Measurements from ENCODE around the gene SIPA1L2.

The SIPA1L2 gene

GRCh38 chr1:232643251-232643650 lies 13.3 kb upstream of the SIPA1L2 start:
- Histone ChIP-seq H3K9me3 (ENCODE audit: low read length) (no peaks in the 10 kb centered on the region), H3K27ac (ENCODE audit: low read depth, low read length) (no peak overlapping the region), H3K27me3 (ENCODE audit: control insufficient read depth in 1 of 2, insufficient read depth in 2 of 2, low read length in 2 of 2) (no peaks in the 10 kb centered on the region), H3K4me1 (ENCODE audit: insufficient read depth, low read length) (no peaks in the 10 kb centered on the region), H3K4me3 (ENCODE audit: low read depth in 1 of 2, low read length in 2 of 2) (no peak overlapping the region), H3K36me3 (ENCODE audit: insufficient read depth, low read length) (no peaks in the 10 kb centered on the region), H3K9ac (ENCODE audit: low read length) (no peak overlapping the region)

- no peak overlapping the region for H3K9ac ChIP-seq (ENCODE audit: low read length)
- H3K4me1 ChIP-seq (ENCODE audit: insufficient read depth, low read length) = no peaks in the 10 kb centered on the region
- H3K36me3 ChIP-seq (ENCODE audit: insufficient read depth, low read length) = no peaks in the 10 kb centered on the region
- H3K9me3 ChIP-seq (ENCODE audit: low read length) = no peaks in the 10 kb centered on the region
- H3K27ac ChIP-seq (ENCODE audit: low read depth, low read length) = no peak overlapping the region
- no peak overlapping the region for H3K4me3 ChIP-seq (ENCODE audit: low read depth in 1 of 2, low read length in 2 of 2)
- H3K27me3 ChIP-seq (ENCODE audit: control insufficient read depth in 1 of 2, insufficient read depth in 2 of 2, low read length in 2 of 2) = no peaks in the 10 kb centered on the region
Observed at GRCh38 chr1:232641507-232641906, 11.6 kb upstream of the SIPA1L2 start.

- Histone ChIP-seq H3K27me3 (ENCODE audit: control insufficient read depth in 1 of 2, insufficient read depth in 2 of 2, low read length in 2 of 2) (no peaks in the 10 kb centered on the region), H3K27ac (ENCODE audit: low read depth, low read length) (no peak overlapping the region), H3K4me3 (ENCODE audit: low read depth in 1 of 2, low read length in 2 of 2) (no peak overlapping the region), H3K4me1 (ENCODE audit: insufficient read depth, low read length) (no peaks in the 10 kb centered on the region), H3K36me3 (ENCODE audit: insufficient read depth, low read length) (no peaks in the 10 kb centered on the region), H3K9me3 (ENCODE audit: low read length) (no peaks in the 10 kb centered on the region), H3K9ac (ENCODE audit: low read length) (no peak overlapping the region)
Observed at GRCh38 chr1:232636799-232637198, 6.9 kb upstream of the SIPA1L2 start.

- Histone ChIP-seq H3K27ac (ENCODE audit: low read depth, low read length) (no peak overlapping the region), H3K9ac (ENCODE audit: low read length) (no peak overlapping the region), H3K4me3 (ENCODE audit: low read depth in 1 of 2, low read length in 2 of 2) (no peak overlapping the region), H3K4me1 (ENCODE audit: insufficient read depth, low read length) (peaks cover 3% of the 10 kb centered on the region), H3K9me3 (ENCODE audit: low read length) (no peaks in the 10 kb centered on the region), H3K27me3 (ENCODE audit: control insufficient read depth in 1 of 2, insufficient read depth in 2 of 2, low read length in 2 of 2) (no peaks in the 10 kb centered on the region), H3K36me3 (ENCODE audit: insufficient read depth, low read length) (no peaks in the 10 kb centered on the region)
Observed at GRCh38 chr1:232635778-232636356, 5.9 kb upstream of the SIPA1L2 start.

- peaks cover 5% of the 10 kb centered on the region for H3K4me1 ChIP-seq (ENCODE audit: insufficient read depth, low read length)
- no peak overlapping the region for H3K9ac ChIP-seq (ENCODE audit: low read length)
- H3K9me3 ChIP-seq (ENCODE audit: low read length) = no peaks in the 10 kb centered on the region
- no peak overlapping the region for H3K4me3 ChIP-seq (ENCODE audit: low read depth in 1 of 2, low read length in 2 of 2)
- no peak overlapping the region for H3K27ac ChIP-seq (ENCODE audit: low read depth, low read length)
- H3K36me3 ChIP-seq (ENCODE audit: insufficient read depth, low read length) = no peaks in the 10 kb centered on the region
- no peaks in the 10 kb centered on the region for H3K27me3 ChIP-seq (ENCODE audit: control insufficient read depth in 1 of 2, insufficient read depth in 2 of 2, low read length in 2 of 2)
Observed at GRCh38 chr1:232635279-232635678, 5.3 kb upstream of the SIPA1L2 start.

GRCh38 chr1:232634096-232634495 lies 4.2 kb upstream of the SIPA1L2 start:
- H3K27me3 ChIP-seq (ENCODE audit: control insufficient read depth in 1 of 2, insufficient read depth in 2 of 2, low read length in 2 of 2) = peaks cover 0 to 3% of the 10 kb centered on the region in 2 donors
- no peaks in the 10 kb centered on the region for H3K36me3 ChIP-seq (ENCODE audit: insufficient read depth, low read length)
- no peaks in the 10 kb centered on the region for H3K9me3 ChIP-seq (ENCODE audit: low read length)
- H3K27ac ChIP-seq (ENCODE audit: low read depth, low read length) = no peak overlapping the region
- no peak overlapping the region for H3K4me3 ChIP-seq (ENCODE audit: low read depth in 1 of 2, low read length in 2 of 2)
- H3K4me1 ChIP-seq (ENCODE audit: insufficient read depth, low read length) = peaks cover 5% of the 10 kb centered on the region
- no peak overlapping the region for H3K9ac ChIP-seq (ENCODE audit: low read length)

- H3K4me1 ChIP-seq (ENCODE audit: insufficient read depth, low read length) = peaks cover 22% of the 10 kb centered on the region
- H3K27ac ChIP-seq (ENCODE audit: low read depth, low read length) = peak overlapping the region; percentile 96
- peak overlapping the region; percentile 17 for H3K9ac ChIP-seq (ENCODE audit: low read length)
- peak overlapping the region; percentile 49 to 62 for H3K4me3 ChIP-seq (ENCODE audit: low read depth in 1 of 2, low read length in 2 of 2)
- peaks cover 0 to 4% of the 10 kb centered on the region in 2 donors for H3K27me3 ChIP-seq (ENCODE audit: control insufficient read depth in 1 of 2, insufficient read depth in 2 of 2, low read length in 2 of 2)
- H3K9me3 ChIP-seq (ENCODE audit: low read length) = no peaks in the 10 kb centered on the region
- H3K36me3 ChIP-seq (ENCODE audit: insufficient read depth, low read length) = no peaks in the 10 kb centered on the region
Observed at GRCh38 chr1:232630894-232631195, 912 bp upstream of the SIPA1L2 start.

GRCh38 chr1:232629250-232630046 lies 485 bp downstream of the SIPA1L2 start:
- no peaks in the 10 kb centered on the region for H3K9me3 ChIP-seq (ENCODE audit: low read length)
- peak overlapping the region; percentile 61 for H3K27ac ChIP-seq (ENCODE audit: low read depth, low read length)
- no peaks in the 10 kb centered on the region for H3K36me3 ChIP-seq (ENCODE audit: insufficient read depth, low read length)
- H3K4me1 ChIP-seq (ENCODE audit: insufficient read depth, low read length) = peaks cover 27% of the 10 kb centered on the region
- H3K4me3 ChIP-seq (ENCODE audit: low read depth in 1 of 2, low read length in 2 of 2) = peak overlapping the region; percentile 73 to 76
- peak overlapping the region; percentile 73 for H3K9ac ChIP-seq (ENCODE audit: low read length)
- peaks cover 0 to 4% of the 10 kb centered on the region in 2 donors for H3K27me3 ChIP-seq (ENCODE audit: control insufficient read depth in 1 of 2, insufficient read depth in 2 of 2, low read length in 2 of 2)

GRCh38 chr1:232628335-232629249 lies 1.3 kb downstream of the SIPA1L2 start:
- peaks cover 27% of the 10 kb centered on the region for H3K4me1 ChIP-seq (ENCODE audit: insufficient read depth, low read length)
- peak overlapping the region; percentile 73 to 76 for H3K4me3 ChIP-seq (ENCODE audit: low read depth in 1 of 2, low read length in 2 of 2)
- no peaks in the 10 kb centered on the region for H3K36me3 ChIP-seq (ENCODE audit: insufficient read depth, low read length)
- H3K9me3 ChIP-seq (ENCODE audit: low read length) = no peaks in the 10 kb centered on the region
- peaks cover 0 to 4% of the 10 kb centered on the region in 2 donors for H3K27me3 ChIP-seq (ENCODE audit: control insufficient read depth in 1 of 2, insufficient read depth in 2 of 2, low read length in 2 of 2)
- peak overlapping the region; percentile 73 for H3K9ac ChIP-seq (ENCODE audit: low read length)
- H3K27ac ChIP-seq (ENCODE audit: low read depth, low read length) = peak overlapping the region; percentile 61

- Histone ChIP-seq H3K9ac (ENCODE audit: low read length) (peak overlapping the region; percentile 73), H3K4me1 (ENCODE audit: insufficient read depth, low read length) (peaks cover 27% of the 10 kb centered on the region)
Observed at GRCh38 chr1:232627645-232628334, 2.1 kb downstream of the SIPA1L2 start.

GRCh38 chr1:232627171-232627570 lies 2.8 kb downstream of the SIPA1L2 start:
- Histone ChIP-seq H3K9ac (ENCODE audit: low read length) (no peak overlapping the region), H3K27me3 (ENCODE audit: control insufficient read depth in 1 of 2, insufficient read depth in 2 of 2, low read length in 2 of 2) (peaks cover 0 to 4% of the 10 kb centered on the region in 2 donors), H3K4me1 (ENCODE audit: insufficient read depth, low read length) (peaks cover 27% of the 10 kb centered on the region), H3K36me3 (ENCODE audit: insufficient read depth, low read length) (no peaks in the 10 kb centered on the region), H3K27ac (ENCODE audit: low read depth, low read length) (no peak overlapping the region), H3K9me3 (ENCODE audit: low read length) (no peaks in the 10 kb centered on the region), H3K4me3 (ENCODE audit: low read depth in 1 of 2, low read length in 2 of 2) (peak overlapping the region in 1 of 2 donors; percentile 76)

More at GRCh38 chr1:232627645-232628334, 2.1 kb downstream of the SIPA1L2 start:
- no peaks in the 10 kb centered on the region for H3K9me3 ChIP-seq (ENCODE audit: low read length)
- peak overlapping the region; percentile 41 for H3K27ac ChIP-seq (ENCODE audit: low read depth, low read length)
- H3K36me3 ChIP-seq (ENCODE audit: insufficient read depth, low read length) = no peaks in the 10 kb centered on the region
- peaks cover 0 to 4% of the 10 kb centered on the region in 2 donors for H3K27me3 ChIP-seq (ENCODE audit: control insufficient read depth in 1 of 2, insufficient read depth in 2 of 2, low read length in 2 of 2)
- H3K4me3 ChIP-seq (ENCODE audit: low read depth in 1 of 2, low read length in 2 of 2) = peak overlapping the region in 1 of 2 donors; percentile 76

Data from muscle layer of colon (tissue), 2 donors.